NCI-H128 (cell line): ENCODE data around the gene FBXL4.

Experiments used
- DNase-seq: peaks from one replicate; lab custom pipeline; 2025; ENCODE audit not compliant: unreplicated experiment; lab: John Stamatoyannopoulos, UW

Gene FBXL4

GRCh38 chr6:98840385-98840784 is 107.4 kb downstream of the FBXL4 start:
- DNase-seq = no peak

- DNase-seq = no peak
Measured at GRCh38 chr6:98839781-98840361, 107.9 kb downstream of the FBXL4 start.

GRCh38 chr6:98838975-98839374 is 108.8 kb downstream of the FBXL4 start:
- no peak for DNase-seq

- no peak for DNase-seq
Measured at GRCh38 chr6:98838032-98838431, 109.7 kb downstream of the FBXL4 start.

- no peak for DNase-seq
Measured at GRCh38 chr6:98836962-98837944, 110.5 kb downstream of the FBXL4 start.

- no peak for DNase-seq
Measured at GRCh38 chr6:98836025-98836961, 111.5 kb downstream of the FBXL4 start.

GRCh38 chr6:98835149-98836024 is 112.4 kb downstream of the FBXL4 start:
- DNase-seq = no peak

- peak; percentile 92 for DNase-seq
Measured at GRCh38 chr6:98834060-98835031, 113.4 kb downstream of the FBXL4 start, which contains the start of gene POU3F2. TSS of gene POU3F2 (plus strand) at chr6:98834574. CDS start at chr6:98834874, 300 bp downstream.

- DNase-seq = no peak
Measured at GRCh38 chr6:98833307-98834059, 114.3 kb downstream of the FBXL4 start.

GRCh38 chr6:98833057-98833306 is 114.8 kb downstream of the FBXL4 start:
- DNase-seq = no peak

GRCh38 chr6:98832284-98833056 is 115.3 kb downstream of the FBXL4 start:
- no peak for DNase-seq

- DNase-seq = no peak
Measured at GRCh38 chr6:98831959-98832283, 115.8 kb downstream of the FBXL4 start.

- no peak for DNase-seq
Measured at GRCh38 chr6:98831057-98831958, 116.4 kb downstream of the FBXL4 start.

- DNase-seq = no peak
Measured at GRCh38 chr6:98830146-98830545, 117.6 kb downstream of the FBXL4 start.

- no peak for DNase-seq
Measured at GRCh38 chr6:98828941-98829411, 118.8 kb downstream of the FBXL4 start.

GRCh38 chr6:98828211-98828788 is 119.4 kb downstream of the FBXL4 start:
- no peak for DNase-seq
